Uterus (tissue), 2 donors: Measurements from ENCODE around the gene RPS14.

ENCODE experiments used
- POLR2A ChIP-seq, 2 donors: fragments of 450-650 bp; IDR thresholded peaks; one replicate each; pipeline ENCODE4 v1.6.1; 2016; ENCODE audit warnings: antibody characterized with exemption in 2 of 2, mild to moderate bottlenecking in 1 of 2, moderate library complexity in 1 of 2
- TF ChIP-seq, protein P1 (sequence below), 4 experiments: fragments of 200-600 bp in 2 of 4; fragments of 450-650 bp in 2 of 4; sonication (generic) in 2 of 4; IDR thresholded peaks; one replicate each; pipeline ENCODE4 v1.5.1; 2016 to 2019; ENCODE audit warnings: antibody characterized with exemption in 4 of 4, mild to moderate bottlenecking in 2 of 4, moderate library complexity in 1 of 4

DNA sequence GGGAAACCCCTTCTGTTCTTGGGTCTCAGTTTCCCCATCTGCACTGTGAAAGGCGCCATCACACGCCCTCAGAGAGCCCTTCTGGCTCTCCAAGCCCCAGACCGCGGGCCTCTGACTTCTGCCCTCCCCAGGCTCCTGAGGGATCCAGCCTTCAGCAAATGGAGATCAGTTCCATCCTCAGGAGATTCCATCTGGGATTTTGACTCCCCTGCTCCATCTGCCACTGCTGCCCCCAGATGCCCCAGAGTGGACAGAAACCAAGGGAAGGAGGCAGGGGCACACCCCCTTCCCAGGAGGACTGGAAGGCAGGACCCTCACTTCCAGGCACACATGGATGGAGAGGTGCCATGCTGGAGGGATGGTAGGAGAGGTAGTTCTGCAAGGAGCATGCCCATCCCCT lies 18.7 kb upstream of the RPS14 start:
- no peak for TF ChIP-seq POLR2A (IDR thresholded peaks at IDR 0.05)
- TF ChIP-seq, protein P1, sequence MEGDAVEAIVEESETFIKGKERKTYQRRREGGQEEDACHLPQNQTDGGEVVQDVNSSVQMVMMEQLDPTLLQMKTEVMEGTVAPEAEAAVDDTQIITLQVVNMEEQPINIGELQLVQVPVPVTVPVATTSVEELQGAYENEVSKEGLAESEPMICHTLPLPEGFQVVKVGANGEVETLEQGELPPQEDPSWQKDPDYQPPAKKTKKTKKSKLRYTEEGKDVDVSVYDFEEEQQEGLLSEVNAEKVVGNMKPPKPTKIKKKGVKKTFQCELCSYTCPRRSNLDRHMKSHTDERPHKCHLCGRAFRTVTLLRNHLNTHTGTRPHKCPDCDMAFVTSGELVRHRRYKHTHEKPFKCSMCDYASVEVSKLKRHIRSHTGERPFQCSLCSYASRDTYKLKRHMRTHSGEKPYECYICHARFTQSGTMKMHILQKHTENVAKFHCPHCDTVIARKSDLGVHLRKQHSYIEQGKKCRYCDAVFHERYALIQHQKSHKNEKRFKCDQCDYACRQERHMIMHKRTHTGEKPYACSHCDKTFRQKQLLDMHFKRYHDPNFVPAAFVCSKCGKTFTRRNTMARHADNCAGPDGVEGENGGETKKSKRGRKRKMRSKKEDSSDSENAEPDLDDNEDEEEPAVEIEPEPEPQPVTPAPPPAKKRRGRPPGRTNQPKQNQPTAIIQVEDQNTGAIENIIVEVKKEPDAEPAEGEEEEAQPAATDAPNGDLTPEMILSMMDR (IDR thresholded peaks at IDR 0.05), result no peak
